ENCODE results near the gene SBK3.
"Not testable (repeated sequence)": the region's sequence is repeated elsewhere in the genome, so short reads cannot be mapped to it uniquely, and the experiment has no call there.

SBK3 gene

GRCh38 chr19:55573929-55574328 is 28.6 kb upstream of the SBK3 start:
- DNase-seq (ENCODE audit: low spot score): not testable (repeated sequence)

GRCh38 chr19:55569477-55569876 is 24.1 kb upstream of the SBK3 start:
- not testable (repeated sequence) for DNase-seq (ENCODE audit: low spot score)

- no peak for DNase-seq (ENCODE audit: low spot score)
These were observed 22.5 kb upstream of the SBK3 start for GRCh38 chr19:55567708-55568328.

GRCh38 chr19:55566823-55567222 is 21.5 kb upstream of the SBK3 start:
- no peak for DNase-seq (ENCODE audit: low spot score)

GRCh38 chr19:55563261-55563690 is 17.9 kb upstream of the SBK3 start:
- no peak for DNase-seq (ENCODE audit: low spot score)

GRCh38 chr19:55559684-55560083 is 14.3 kb upstream of the SBK3 start:
- no peak for DNase-seq (ENCODE audit: low spot score)

- DNase-seq (ENCODE audit: low spot score): no peak
These were observed 9.4 kb upstream of the SBK3 start for GRCh38 chr19:55554741-55555152.

GRCh38 chr19:55554302-55554701 is 9.0 kb upstream of the SBK3 start:
- DNase-seq (ENCODE audit: low spot score): no peak

- no peak for DNase-seq (ENCODE audit: low spot score)
These were observed 8.2 kb upstream of the SBK3 start for GRCh38 chr19:55553217-55554182.

- no peak for DNase-seq (ENCODE audit: low spot score)
These were observed 7.3 kb upstream of the SBK3 start for GRCh38 chr19:55552620-55553019.

- no peak for DNase-seq (ENCODE audit: low spot score)
These were observed 6.9 kb upstream of the SBK3 start for GRCh38 chr19:55552206-55552605.

GRCh38 chr19:55550321-55550650 is 4.9 kb upstream of the SBK3 start:
- DNase-seq (ENCODE audit: low spot score): no peak

GRCh38 chr19:55549500-55550320 is 4.4 kb upstream of the SBK3 start:
- peak; percentile 64 for DNase-seq (ENCODE audit: low spot score)

GRCh38 chr19:55546822-55547614 is 1.7 kb upstream of the SBK3 start:
- no peak for DNase-seq (ENCODE audit: low spot score)

- DNase-seq (ENCODE audit: low spot score): no peak
These were observed 668 bp upstream of the SBK3 start for GRCh38 chr19:55546011-55546410.

- DNase-seq (ENCODE audit: low spot score): no peak
These were observed 435 bp downstream of the SBK3 start for GRCh38 chr19:55544776-55545439.

GRCh38 chr19:55544014-55544413 is 1.3 kb downstream of the SBK3 start:
- DNase-seq (ENCODE audit: low spot score): no peak

GRCh38 chr19:55543567-55543966 is 1.8 kb downstream of the SBK3 start:
- no peak for DNase-seq (ENCODE audit: low spot score)

- no peak for DNase-seq (ENCODE audit: low spot score)
These were observed 3.0 kb downstream of the SBK3 start for GRCh38 chr19:55542292-55542855.

- DNase-seq (ENCODE audit: low spot score): no peak
These were observed 4.3 kb downstream of the SBK3 start for GRCh38 chr19:55541091-55541490.

GRCh38 chr19:55540619-55541018 is 4.7 kb downstream of the SBK3 start:
- DNase-seq (ENCODE audit: low spot score): no peak

All from HuH-7 (cell line).